Gastrocnemius medialis (tissue), 4 donors: ENCODE data around the gene SLC41A1.

ENCODE experiments used
- POLR2A ChIP-seq, 2 donors: fragments of 450-650 bp; IDR thresholded peaks; one replicate each; pipeline ENCODE4 v1.6.1; 2017; ENCODE audit warnings: antibody characterized with exemption in 2 of 2, mild to moderate bottlenecking in 2 of 2, moderate library complexity in 2 of 2
- TF ChIP-seq, protein P1 (sequence below), 5 experiments: fragments of 450-650 bp in 3 of 5; fragments of 200-600 bp in 2 of 5; sonication (generic) in 2 of 5; IDR thresholded peaks in 4 of 5; conservative IDR thresholded peaks in 1 of 5; 1 replicate in 4 of 5; 2 replicates in 1 of 5; pipeline ENCODE4 v1.5.1; 2016 to 2019; ENCODE audit warnings: antibody characterized with exemption in 5 of 5, mild to moderate bottlenecking in 3 of 5, moderate library complexity in 3 of 5

DNA sequence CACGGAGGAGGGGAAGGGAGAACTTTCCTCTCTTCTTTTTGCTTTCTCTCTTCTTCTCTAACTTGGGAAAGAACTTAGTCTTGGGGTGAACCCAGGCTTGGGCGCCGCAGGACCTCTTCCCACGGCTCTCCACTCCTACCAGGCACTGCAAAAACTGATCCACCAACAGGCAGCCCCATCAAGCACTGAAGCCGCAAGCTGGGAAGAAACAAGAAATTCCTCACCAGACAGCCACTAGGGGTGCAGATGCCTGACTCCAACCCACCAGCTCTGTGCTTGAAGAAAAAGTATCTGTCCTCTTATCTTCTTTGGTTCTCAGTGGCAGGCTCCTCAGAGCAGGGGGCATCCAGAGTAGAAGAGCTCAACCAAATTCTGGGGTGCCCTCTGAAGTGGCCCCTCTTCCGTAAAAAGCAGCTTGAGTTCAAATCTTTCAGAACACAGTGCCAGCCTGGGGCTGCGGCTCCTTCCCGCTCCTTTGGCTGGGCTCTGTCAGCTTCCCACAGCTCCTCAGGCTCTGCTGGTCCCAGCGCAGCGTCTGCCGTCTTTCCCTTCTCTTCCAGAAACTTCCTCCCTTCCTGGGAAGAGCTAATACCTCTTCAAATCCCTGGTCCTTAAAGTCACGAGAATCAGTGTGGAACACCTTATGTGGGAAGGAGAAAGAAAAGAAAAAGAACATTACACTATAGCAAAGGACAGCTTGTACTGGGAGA lies 2.4 kb downstream of the SLC41A1 start:
- TF ChIP-seq, protein P1, sequence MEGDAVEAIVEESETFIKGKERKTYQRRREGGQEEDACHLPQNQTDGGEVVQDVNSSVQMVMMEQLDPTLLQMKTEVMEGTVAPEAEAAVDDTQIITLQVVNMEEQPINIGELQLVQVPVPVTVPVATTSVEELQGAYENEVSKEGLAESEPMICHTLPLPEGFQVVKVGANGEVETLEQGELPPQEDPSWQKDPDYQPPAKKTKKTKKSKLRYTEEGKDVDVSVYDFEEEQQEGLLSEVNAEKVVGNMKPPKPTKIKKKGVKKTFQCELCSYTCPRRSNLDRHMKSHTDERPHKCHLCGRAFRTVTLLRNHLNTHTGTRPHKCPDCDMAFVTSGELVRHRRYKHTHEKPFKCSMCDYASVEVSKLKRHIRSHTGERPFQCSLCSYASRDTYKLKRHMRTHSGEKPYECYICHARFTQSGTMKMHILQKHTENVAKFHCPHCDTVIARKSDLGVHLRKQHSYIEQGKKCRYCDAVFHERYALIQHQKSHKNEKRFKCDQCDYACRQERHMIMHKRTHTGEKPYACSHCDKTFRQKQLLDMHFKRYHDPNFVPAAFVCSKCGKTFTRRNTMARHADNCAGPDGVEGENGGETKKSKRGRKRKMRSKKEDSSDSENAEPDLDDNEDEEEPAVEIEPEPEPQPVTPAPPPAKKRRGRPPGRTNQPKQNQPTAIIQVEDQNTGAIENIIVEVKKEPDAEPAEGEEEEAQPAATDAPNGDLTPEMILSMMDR (IDR thresholded peaks at IDR 0.05 in 4 of 5, conservative IDR thresholded peaks at IDR 0.05 in 1 of 5): peak in 1 of 5 experiments; percentile 24
- TF ChIP-seq POLR2A (IDR thresholded peaks at IDR 0.05): no peak
